Midbrain (tissue), 1 donor: ENCODE data around the gene PCDHA7.
"Not testable (repeated sequence)": the region's sequence is repeated elsewhere in the genome, so short reads cannot be mapped to it uniquely, and the experiment has no call there.

Source experiments
- DNase-seq: peaks from one replicate; lab custom pipeline; 2025; lab: John Stamatoyannopoulos, UW

The PCDHA7 gene

GRCh38 chr5:140833993-140834392, at the start of gene PCDHA7:
Gene PCDHA7 (plus strand): TSS chr5:140834269. CDS start chr5:140834384, 115 bp downstream.
- peak; percentile 8 for DNase-seq

GRCh38 chr5:140785905-140786686, 48.0 kb upstream of the PCDHA7 start, which contains the start of gene PCDHA1:
Gene PCDHA1 (plus strand): TSS chr5:140786140.
- peak; percentile 23 for DNase-seq

GRCh38 chr5:140787422-140787821, 46.6 kb upstream of the PCDHA7 start:
- not testable (repeated sequence) for DNase-seq

- DNase-seq = not testable (repeated sequence)
Observed at GRCh38 chr5:140787849-140788504, 46.1 kb upstream of the PCDHA7 start.

GRCh38 chr5:140791089-140791488, 43.0 kb upstream of the PCDHA7 start:
- no peak for DNase-seq

GRCh38 chr5:140794595-140795258, 39.3 kb upstream of the PCDHA7 start, which contains the start of gene PCDHA2:
Gene PCDHA2 (plus strand): TSS chr5:140794852.
- DNase-seq = peak; percentile 27

GRCh38 chr5:140795259-140795641, 38.8 kb upstream of the PCDHA7 start:
- peak; percentile 7 for DNase-seq

- not testable (repeated sequence) for DNase-seq
Observed at GRCh38 chr5:140796072-140796717, 37.9 kb upstream of the PCDHA7 start.

GRCh38 chr5:140796718-140797095, 37.4 kb upstream of the PCDHA7 start:
- DNase-seq = no peak

- peak; percentile 70 for DNase-seq
Observed at GRCh38 chr5:140800816-140801493, 33.1 kb upstream of the PCDHA7 start, which contains the start of gene PCDHA3. Gene PCDHA3 (plus strand): TSS chr5:140801057.

GRCh38 chr5:140801494-140801841, 32.6 kb upstream of the PCDHA7 start:
- peak; percentile 46 for DNase-seq

GRCh38 chr5:140802381-140802780, 31.7 kb upstream of the PCDHA7 start:
- DNase-seq = not testable (repeated sequence)

- DNase-seq = no peak
Observed at GRCh38 chr5:140802781-140803271, 31.2 kb upstream of the PCDHA7 start.

GRCh38 chr5:140806834-140807775, 27.0 kb upstream of the PCDHA7 start, which contains the start of gene PCDHA4:
Gene PCDHA4 (plus strand): TSS chr5:140807068.
- DNase-seq = peak; percentile 52

GRCh38 chr5:140808241-140808888, 25.7 kb upstream of the PCDHA7 start:
- DNase-seq = not testable (repeated sequence)

- DNase-seq = no peak
Observed at GRCh38 chr5:140808889-140809291, 25.2 kb upstream of the PCDHA7 start.

GRCh38 chr5:140821375-140822280, 12.4 kb upstream of the PCDHA7 start, which contains the start of gene PCDHA5:
Gene PCDHA5 (plus strand): TSS chr5:140821613.
- DNase-seq = peak; percentile 23

- DNase-seq = no peak
Observed at GRCh38 chr5:140822281-140822629, 11.8 kb upstream of the PCDHA7 start.
